Left lung (tissue), 10 donors: ENCODE measurements around the gene SLC6A7. TPM values are rescaled to one million over a fixed set of nuclear protein-coding genes. Genes with fewer than 3 reads are reported as not detected.
A peak's percentile ranks its signal among the peaks of the same experiment; 100 is the strongest.

Source experiments
- ATAC-seq: fragments of 200-7000 bp; cut with Tn5 transposase; one replicate; pipeline ENCODE4 v1.9.1; 2020; ENCODE audit warnings: moderate library complexity
- DNase-seq, 4 donors: peaks; one replicate each; pipeline ENCODE4 v3.0.0-alpha.2; 2013 to 2020
- H3K27ac ChIP-seq, 2 donors: fragments of 200-600 bp; sonication (generic) in 1 of 2; one replicate each; pipeline versions ENCODE4 v1.5.0 to v1.8.0; 2020 to 2021
- H3K27me3 ChIP-seq, 2 donors: fragments of 200-600 bp; sonication (generic) in 1 of 2; one replicate each; pipeline versions ENCODE4 v1.5.0 to v1.8.0; 2020 to 2021
- H3K36me3 ChIP-seq, 2 donors: fragments of 200-600 bp; sonication (generic) in 1 of 2; one replicate each; pipeline versions ENCODE4 v1.5.0 to v1.8.0; 2020 to 2021
- H3K4me1 ChIP-seq, 2 donors: fragments of 200-600 bp; one replicate each; pipeline ENCODE4 v1.8.0; 2021
- H3K4me3 ChIP-seq, 2 donors: fragments of 200-600 bp; sonication (generic) in 1 of 2; one replicate each; pipeline versions ENCODE4 v1.5.0 to v1.8.0; 2020 to 2021; ENCODE audit warnings: mild to moderate bottlenecking in 1 of 2
- H3K9me3 ChIP-seq, 2 donors: fragments of 200-600 bp; sonication (generic) in 1 of 2; one replicate each; pipeline versions ENCODE4 v1.5.0 to v1.8.0; 2020 to 2021
- CTCF ChIP-seq, 2 donors: fragments of 200-600 bp; sonication (generic) in 1 of 2; IDR thresholded peaks; one replicate each; pipeline versions ENCODE4 v1.5.0 to v1.8.0; 2021; ENCODE audit warnings: antibody characterized with exemption in 2 of 2
- intact Hi-C, 2 donors: fragments of 100-400 bp; cut with DNase I; formaldehyde crosslinking; loops; one replicate each; pipeline versions ENCODE4 v1.11.2 to v1.14.2; 2022
- polyA plus RNA-seq, 6 donors: library from polyadenylated mRNA; unstranded; fragments of 120-200 nt; gene quantifications; one replicate each; pipeline ENCODE4 v1.2.1, GENCODE V29; 2013; ENCODE audit not compliant: insufficient read length in 6 of 6
- total RNA-seq, 2 donors: library from RNA; stranded (reverse); fragmentation: NEBNext Ultra II Directional; extraction: Animal tissue kit (Norgen Biotek cat#: 25700); gene quantifications; one replicate each; pipeline ENCODE4 v1.2.1, GENCODE V29; 2021
- donor health status: DM: no; HTN: yes; CAD: no.
- donor health status: DM: no; HTN: no; CAD: no.

The SLC6A7 gene
- total and polyA plus RNA-seq, 8 donors, result 0.13 TPM; not detected in 7

- Histone ChIP-seq H3K4me3 (peak within 1 kb of the TSS; percentile 30 to 31), H3K4me1 (peaks cover 2 to 10% of the 10 kb centered on the region in 2 donors), H3K36me3 (no peaks in the 10 kb centered on the region), H3K27ac (peak within 1 kb of the TSS; percentile 26 to 91), H3K27me3 (peaks cover 0 to 30% of the 10 kb centered on the region in 2 donors), H3K9me3 (no peaks in the 10 kb centered on the region)
- intact Hi-C loops, result no loop called here
- DNase-seq (peak in 3 of 4 donors; percentile 82 to 95 (median 87)), ATAC-seq (peak; percentile 79)
- TF ChIP-seq CTCF (IDR thresholded peaks at IDR 0.05), result no peak
Measured at GRCh38 chr5:150155258-150156026, 34.4 kb upstream of the SLC6A7 start, which contains the start of gene PDGFRB. TSS of gene PDGFRB (minus strand) at chr5:150155845. CDS start at chr5:150137047, 18,798 bp downstream.

- TF ChIP-seq CTCF (IDR thresholded peaks at IDR 0.05), result no peak
- peaks cover 0 to 30% of the 10 kb centered on the region in 2 donors for H3K27me3 ChIP-seq
- intact Hi-C loops, result no loop called here
- peaks cover 2 to 10% of the 10 kb centered on the region in 2 donors for H3K4me1 ChIP-seq
- H3K36me3 ChIP-seq, result no peaks in the 10 kb centered on the region
- H3K4me3 ChIP-seq, result peak overlapping the region; percentile 30 to 31
- ATAC-seq, result no peak
- no peak for DNase-seq
- H3K27ac ChIP-seq, result peak overlapping the region; percentile 26 to 91
- H3K9me3 ChIP-seq, result no peaks in the 10 kb centered on the region
Measured at GRCh38 chr5:150156027-150156368, 33.9 kb upstream of the SLC6A7 start.

GRCh38 chr5:150156540-150156939, 33.3 kb upstream of the SLC6A7 start:
- Histone ChIP-seq H3K36me3 (no peaks in the 10 kb centered on the region), H3K4me3 (no peak overlapping the region), H3K27me3 (peaks cover 0 to 30% of the 10 kb centered on the region in 2 donors), H3K27ac (peak overlapping the region; percentile 26 to 91), H3K9me3 (no peaks in the 10 kb centered on the region), H3K4me1 (peaks cover 2 to 10% of the 10 kb centered on the region in 2 donors)
- DNase-seq, result no peak
- TF ChIP-seq CTCF (IDR thresholded peaks at IDR 0.05), result no peak
- intact Hi-C loops, result no loop called here
- ATAC-seq, result no peak

GRCh38 chr5:150157168-150157567, 32.7 kb upstream of the SLC6A7 start:
- H3K27me3 ChIP-seq, result peaks cover 0 to 30% of the 10 kb centered on the region in 2 donors
- no peaks in the 10 kb centered on the region for H3K36me3 ChIP-seq
- no peak overlapping the region for H3K4me3 ChIP-seq
- intact Hi-C loops, result no loop called here
- H3K9me3 ChIP-seq, result no peaks in the 10 kb centered on the region
- TF ChIP-seq CTCF (IDR thresholded peaks at IDR 0.05), result no peak
- peak overlapping the region in 1 of 2 donors; percentile 18 for H3K27ac ChIP-seq
- no peak for ATAC-seq
- H3K4me1 ChIP-seq, result peaks cover 2 to 10% of the 10 kb centered on the region in 2 donors
- no peak for DNase-seq

- H3K4me3 ChIP-seq, result no peak overlapping the region
- ATAC-seq (no peak), DNase-seq (peak in 1 of 4 donors; percentile 63)
- peaks cover 2 to 10% of the 10 kb centered on the region in 2 donors for H3K4me1 ChIP-seq
- H3K27me3 ChIP-seq, result peaks cover 0 to 30% of the 10 kb centered on the region in 2 donors
- no peaks in the 10 kb centered on the region for H3K9me3 ChIP-seq
- no peak for TF ChIP-seq CTCF (IDR thresholded peaks at IDR 0.05)
- H3K27ac ChIP-seq, result peak overlapping the region; percentile 25 to 73
- intact Hi-C loops, result no loop called here
- no peaks in the 10 kb centered on the region for H3K36me3 ChIP-seq
Measured at GRCh38 chr5:150158170-150158949, 31.5 kb upstream of the SLC6A7 start.
